ENCODE data around the gene C2CD4D. TPM values are rescaled to one million over a fixed set of nuclear protein-coding genes. Genes with fewer than 3 reads are reported as not detected.
A peak's percentile ranks its signal among the peaks of the same experiment; 100 is the strongest.

Gene C2CD4D
- total and polyA plus RNA-seq, 2 donors (not counting 1 experiment from before 2014, with no cell fraction given) = not detected

DNA sequence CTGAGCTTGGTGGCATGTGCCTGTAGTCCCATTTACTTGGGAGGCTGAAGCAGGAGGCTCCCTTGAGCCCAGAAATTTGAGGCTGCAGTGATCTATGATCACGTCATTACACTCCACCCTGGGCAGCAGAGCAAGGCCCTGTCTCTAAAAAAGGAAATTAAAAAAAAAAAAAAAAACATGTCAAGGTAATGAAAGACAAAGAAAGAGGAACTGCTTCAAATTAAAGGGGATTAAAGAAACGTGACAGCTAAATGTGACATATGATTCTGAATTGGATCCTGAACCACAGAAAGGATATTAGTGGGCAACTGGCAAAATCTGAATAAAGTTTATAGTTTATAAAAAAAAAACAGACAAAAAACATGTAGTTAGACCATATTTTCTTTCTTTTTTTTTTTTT, 3.8 kb upstream of the C2CD4D start:
- H3K36me3 ChIP-seq (ENCODE audit: control insufficient read depth, insufficient read depth, low read length) = no peaks in the 10 kb centered on the region
- H2AFZ ChIP-seq (ENCODE audit: low read length) = no peak overlapping the region
- H3K9me3 ChIP-seq (ENCODE audit: control insufficient read depth, insufficient read depth, low read depth, low read length) = no peaks in the 10 kb centered on the region
- no peaks in the 10 kb centered on the region for H3K4me1 ChIP-seq (ENCODE audit: control insufficient read depth, extremely low read depth, insufficient read depth, low read length)
- DNase-seq (ENCODE audit: low read depth in 2 of 2) = no peak
- H3K27ac ChIP-seq (ENCODE audit: insufficient read depth, low read length) = no peak overlapping the region
- no peak overlapping the region for H3K9ac ChIP-seq (ENCODE audit: insufficient read depth, low read length)
- no peaks in the 10 kb centered on the region for H3K79me2 ChIP-seq (ENCODE audit: control insufficient read depth, insufficient read depth, low read length)
- peaks cover 29% of the 10 kb centered on the region for H3K27me3 ChIP-seq (ENCODE audit: control insufficient read depth, insufficient read depth, low read length)
- TF ChIP-seq, protein P1, sequence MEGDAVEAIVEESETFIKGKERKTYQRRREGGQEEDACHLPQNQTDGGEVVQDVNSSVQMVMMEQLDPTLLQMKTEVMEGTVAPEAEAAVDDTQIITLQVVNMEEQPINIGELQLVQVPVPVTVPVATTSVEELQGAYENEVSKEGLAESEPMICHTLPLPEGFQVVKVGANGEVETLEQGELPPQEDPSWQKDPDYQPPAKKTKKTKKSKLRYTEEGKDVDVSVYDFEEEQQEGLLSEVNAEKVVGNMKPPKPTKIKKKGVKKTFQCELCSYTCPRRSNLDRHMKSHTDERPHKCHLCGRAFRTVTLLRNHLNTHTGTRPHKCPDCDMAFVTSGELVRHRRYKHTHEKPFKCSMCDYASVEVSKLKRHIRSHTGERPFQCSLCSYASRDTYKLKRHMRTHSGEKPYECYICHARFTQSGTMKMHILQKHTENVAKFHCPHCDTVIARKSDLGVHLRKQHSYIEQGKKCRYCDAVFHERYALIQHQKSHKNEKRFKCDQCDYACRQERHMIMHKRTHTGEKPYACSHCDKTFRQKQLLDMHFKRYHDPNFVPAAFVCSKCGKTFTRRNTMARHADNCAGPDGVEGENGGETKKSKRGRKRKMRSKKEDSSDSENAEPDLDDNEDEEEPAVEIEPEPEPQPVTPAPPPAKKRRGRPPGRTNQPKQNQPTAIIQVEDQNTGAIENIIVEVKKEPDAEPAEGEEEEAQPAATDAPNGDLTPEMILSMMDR (conservative IDR thresholded peaks at IDR 0.05 in 1 of 2, IDR thresholded peaks at IDR 0.05 in 1 of 2; ENCODE audit: low read depth in 1 of 2, low read length in 2 of 2) = no peak
- TF ChIP-seq EZH2 (IDR thresholded peaks at IDR 0.05; ENCODE audit: low read length, missing control alignments) = no peak
- H4K20me1 ChIP-seq (ENCODE audit: control insufficient read depth, extremely low read depth, insufficient read depth, low read length) = no peaks in the 10 kb centered on the region
- H3K4me2 ChIP-seq (ENCODE audit: extremely low read depth, insufficient read depth, low read length) = no peak overlapping the region
- H3K4me3 ChIP-seq (replicated peaks in 1 of 4; ENCODE audit: control extremely low read depth in 1 of 4, insufficient read depth in 1 of 4, low read depth in 3 of 4, low read length in 4 of 4) = no peak overlapping the region

DNA sequence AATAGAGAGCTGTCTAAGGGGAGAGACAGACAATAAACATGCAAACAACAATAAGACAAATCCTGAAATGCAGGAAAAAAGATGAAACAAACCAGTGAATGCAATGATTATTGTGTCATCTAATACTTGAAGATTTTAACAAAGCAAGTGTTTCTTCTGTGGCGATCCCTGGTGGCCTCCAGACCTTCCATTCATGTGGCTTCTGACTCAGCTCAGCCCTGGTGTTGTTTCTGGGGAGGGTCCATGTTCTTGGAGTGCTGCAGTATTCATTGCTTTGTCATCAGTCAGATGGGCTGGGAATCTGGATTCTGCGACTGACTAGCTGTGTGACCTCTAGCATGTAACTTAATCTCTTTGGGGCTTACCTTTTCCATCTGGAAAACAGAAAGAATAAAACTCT, 1.5 kb upstream of the C2CD4D start:
- TF ChIP-seq, protein P1 (conservative IDR thresholded peaks at IDR 0.05 in 1 of 2, IDR thresholded peaks at IDR 0.05 in 1 of 2; ENCODE audit: low read depth in 1 of 2, low read length in 2 of 2) = no peak
- TF ChIP-seq EZH2 (IDR thresholded peaks at IDR 0.05; ENCODE audit: low read length, missing control alignments) = no peak
- H3K9me3 ChIP-seq (ENCODE audit: control insufficient read depth, insufficient read depth, low read depth, low read length) = no peaks in the 10 kb centered on the region
- no peak overlapping the region for H3K27ac ChIP-seq (ENCODE audit: insufficient read depth, low read length)
- peaks cover 46% of the 10 kb centered on the region for H3K27me3 ChIP-seq (ENCODE audit: control insufficient read depth, insufficient read depth, low read length)
- no peaks in the 10 kb centered on the region for H3K36me3 ChIP-seq (ENCODE audit: control insufficient read depth, insufficient read depth, low read length)
- no peak overlapping the region for H2AFZ ChIP-seq (ENCODE audit: low read length)
- H4K20me1 ChIP-seq (ENCODE audit: control insufficient read depth, extremely low read depth, insufficient read depth, low read length) = no peaks in the 10 kb centered on the region
- H3K4me3 ChIP-seq (replicated peaks in 1 of 4; ENCODE audit: control extremely low read depth in 1 of 4, insufficient read depth in 1 of 4, low read depth in 3 of 4, low read length in 4 of 4) = no peak overlapping the region
- no peaks in the 10 kb centered on the region for H3K79me2 ChIP-seq (ENCODE audit: control insufficient read depth, insufficient read depth, low read length)
- no peaks in the 10 kb centered on the region for H3K4me1 ChIP-seq (ENCODE audit: control insufficient read depth, extremely low read depth, insufficient read depth, low read length)
- H3K9ac ChIP-seq (ENCODE audit: insufficient read depth, low read length) = no peak overlapping the region
- H3K4me2 ChIP-seq (ENCODE audit: extremely low read depth, insufficient read depth, low read length) = no peak overlapping the region
- peak; percentile 42 to 85 for DNase-seq (ENCODE audit: low read depth in 2 of 2)

DNA sequence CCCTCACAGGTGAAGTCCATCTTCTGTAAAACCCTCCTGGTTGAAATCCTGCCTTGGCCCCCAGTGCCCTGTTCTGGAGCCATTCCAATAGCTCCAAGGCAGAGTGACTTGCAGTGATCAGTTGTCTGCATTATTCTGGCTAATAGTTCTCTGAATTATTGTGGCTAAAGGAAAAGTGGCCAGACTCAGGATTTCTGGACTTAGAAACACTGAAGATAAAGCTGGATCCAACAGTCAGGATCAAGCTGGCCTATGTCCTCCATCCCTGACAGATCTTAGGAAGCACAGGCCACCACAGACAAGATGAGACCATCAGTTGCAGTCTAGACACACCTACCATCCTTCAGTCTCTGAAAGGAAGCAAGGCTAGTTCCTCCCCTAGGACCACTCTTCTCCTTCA, 801 bp upstream of the C2CD4D start:
- Histone ChIP-seq H3K36me3 (ENCODE audit: control insufficient read depth, insufficient read depth, low read length) (no peaks in the 10 kb centered on the region), H3K9ac (ENCODE audit: insufficient read depth, low read length) (no peak overlapping the region), H3K9me3 (ENCODE audit: control insufficient read depth, insufficient read depth, low read depth, low read length) (no peaks in the 10 kb centered on the region), H4K20me1 (ENCODE audit: control insufficient read depth, extremely low read depth, insufficient read depth, low read length) (no peaks in the 10 kb centered on the region), H3K27ac (ENCODE audit: insufficient read depth, low read length) (no peak overlapping the region), H3K27me3 (ENCODE audit: control insufficient read depth, insufficient read depth, low read length) (peaks cover 46% of the 10 kb centered on the region), H3K4me1 (ENCODE audit: control insufficient read depth, extremely low read depth, insufficient read depth, low read length) (no peaks in the 10 kb centered on the region), H3K4me3 (replicated peaks in 1 of 4; ENCODE audit: control extremely low read depth in 1 of 4, insufficient read depth in 1 of 4, low read depth in 3 of 4, low read length in 4 of 4) (no peak overlapping the region), H3K79me2 (ENCODE audit: control insufficient read depth, insufficient read depth, low read length) (no peaks in the 10 kb centered on the region), H3K4me2 (ENCODE audit: extremely low read depth, insufficient read depth, low read length) (no peak overlapping the region), H2AFZ (ENCODE audit: low read length) (no peak overlapping the region)
- TF ChIP-seq, protein P1 (conservative IDR thresholded peaks at IDR 0.05 in 1 of 2, IDR thresholded peaks at IDR 0.05 in 1 of 2; ENCODE audit: low read depth in 1 of 2, low read length in 2 of 2) = no peak
- no peak for TF ChIP-seq EZH2 (IDR thresholded peaks at IDR 0.05; ENCODE audit: low read length, missing control alignments)
- no peak for DNase-seq (ENCODE audit: low read depth in 2 of 2)
